Kidney (tissue), 14 donors: Measurements from ENCODE around the gene NFYA. TPM values are rescaled to one million over a fixed set of nuclear protein-coding genes. Genes with fewer than 3 reads are reported as not detected.

Experiments used
- DNase-seq, 5 donors: peaks; one replicate each; pipeline ENCODE4 v3.0.0-alpha.2; 2013 to 2020
- FAIRE-seq: peaks from 2 replicates; lab custom pipeline; 2012; peaks lifted over from hg19 to GRCh38; lab: Jason Lieb, UNC
- H3K27ac ChIP-seq, 2 donors: one replicate each; pipeline ENCODE4 v1.7.0; 2013; ENCODE audit warnings: low read depth in 2 of 2, low read length in 2 of 2, inconsistent platforms in 1 of 2
- H3K27me3 ChIP-seq: one replicate; pipeline ENCODE4 v1.7.1; 2013; ENCODE audit warnings: low read length, inconsistent platforms; ENCODE audit not compliant: control insufficient read depth, insufficient read depth
- H3K36me3 ChIP-seq, 3 donors: one replicate each; pipeline versions ENCODE4 v1.7.0 to v1.7.1; 2013; ENCODE audit warnings: low read length in 3 of 3, control low read depth in 1 of 3, inconsistent platforms in 1 of 3; ENCODE audit not compliant: insufficient read depth in 3 of 3, control insufficient read depth in 2 of 3
- H3K4me1 ChIP-seq, 3 donors: one replicate each; pipeline versions ENCODE4 v1.7.0 to v1.7.1; 2013; ENCODE audit warnings: low read length in 3 of 3, inconsistent platforms in 1 of 3, low read depth in 1 of 3; ENCODE audit not compliant: control insufficient read depth in 2 of 3, insufficient read depth in 2 of 3
- H3K4me3 ChIP-seq, 3 donors: one replicate each; pipeline versions ENCODE4 v1.7.0 to v1.8.1; 2013; ENCODE audit warnings: low read length in 3 of 3, control low read depth in 1 of 3, inconsistent platforms in 1 of 3
- H3K9ac ChIP-seq, 3 donors: one replicate each; pipeline versions ENCODE4 v1.7.0 to v1.7.1; 2013; ENCODE audit warnings: low read length in 3 of 3, control low read depth in 1 of 3, inconsistent platforms in 1 of 3
- H3K9me3 ChIP-seq, 3 donors: one replicate each; pipeline versions ENCODE4 v1.7.0 to v1.7.1; 2013; ENCODE audit warnings: low read length in 3 of 3, control low read depth in 1 of 3, inconsistent platforms in 1 of 3; ENCODE audit not compliant: control insufficient read depth in 2 of 3, insufficient read depth in 1 of 3
- CTCF ChIP-seq: IDR thresholded peaks from 3 replicates; pipeline ENCODE4 v1.5.1; 2012; ENCODE audit warnings: mild to moderate bottlenecking, moderate library complexity, borderline replicate concordance; ENCODE audit not compliant: insufficient read depth; ENCODE audit errors: extremely low read depth
- intact Hi-C: fragments of 100-400 bp; cut with DNase I; formaldehyde crosslinking; loops from one replicate; pipeline ENCODE4 v1.11.1; 2022
- polyA plus RNA-seq: library from polyadenylated mRNA; stranded (reverse); fragments of 350-450 nt; fragmentation: Illumina TruSeq; extraction: RNeasy Lipid Tissue Mini Kit (QIAGEN cat#74804); gene quantifications from one replicate; pipeline ENCODE4 v1.2.3, GENCODE V29; 2014; ENCODE audit warnings: low read depth, low replicate concordance; ENCODE audit not compliant: insufficient read depth
- total RNA-seq: library from RNA; stranded (reverse); fragmentation: NEBNext Ultra II Directional; extraction: Animal tissue kit (Norgen Biotek cat#: 25700); gene quantifications from one replicate; pipeline ENCODE4 v1.2.1, GENCODE V29; 2021
- donor health status: control.
- donor health status: control.
- donor health status: control.
- donor health status: control.
- donor health status: control.
- donor health status: DM: yes; HTN: yes; CAD: no.
- donor health status: Normal renal cell carcinoma (clear cell type).

The NFYA gene
- total and polyA plus RNA-seq, 2 donors from 2014 or later: 6.4 to 22.5 TPM

- TF ChIP-seq CTCF: no peak
- DNase-seq: no peak
- Histone ChIP-seq H3K9ac (no peak overlapping the region), H3K36me3 (no peaks in the 10 kb centered on the region), H3K9me3 (no peaks in the 10 kb centered on the region), H3K27me3 (no peaks in the 10 kb centered on the region), H3K27ac (no peak overlapping the region), H3K4me3 (no peak overlapping the region), H3K4me1 (peaks cover 0 to 23% (median 12%) of the 10 kb centered on the region in 3 donors)
- FAIRE-seq: no peak
- intact Hi-C loops: no loop called here
Observed at GRCh38 chr6:41043151-41043550, 29.6 kb upstream of the NFYA start.

- no peak overlapping the region for H3K27ac ChIP-seq
- no peak overlapping the region for H3K9ac ChIP-seq
- H3K36me3 ChIP-seq: no peaks in the 10 kb centered on the region
- FAIRE-seq: no peak
- H3K4me3 ChIP-seq: no peak overlapping the region
- no peak for TF ChIP-seq CTCF
- no peaks in the 10 kb centered on the region for H3K27me3 ChIP-seq
- no peaks in the 10 kb centered on the region for H3K9me3 ChIP-seq
- peaks cover 0 to 14% (median 8%) of the 10 kb centered on the region in 3 donors for H3K4me1 ChIP-seq
- DNase-seq: no peak
- intact Hi-C loops: no loop called here
Observed at GRCh38 chr6:41045664-41046063, 27.1 kb upstream of the NFYA start.

- no peaks in the 10 kb centered on the region for H3K9me3 ChIP-seq
- no peak for TF ChIP-seq CTCF
- no peaks in the 10 kb centered on the region for H3K27me3 ChIP-seq
- no peak for FAIRE-seq
- no peak for DNase-seq
- H3K36me3 ChIP-seq: no peaks in the 10 kb centered on the region
- peaks cover 0 to 11% (median 8%) of the 10 kb centered on the region in 3 donors for H3K4me1 ChIP-seq
- intact Hi-C loops: no loop called here
- H3K27ac ChIP-seq: no peak overlapping the region
- H3K4me3 ChIP-seq: no peak overlapping the region
- no peak overlapping the region for H3K9ac ChIP-seq
Observed at GRCh38 chr6:41046084-41046483, 26.7 kb upstream of the NFYA start.

- Histone ChIP-seq H3K9ac (no peak overlapping the region), H3K27me3 (no peaks in the 10 kb centered on the region), H3K4me3 (no peak overlapping the region), H3K36me3 (no peaks in the 10 kb centered on the region), H3K4me1 (peaks cover 0 to 11% (median 8%) of the 10 kb centered on the region in 3 donors), H3K9me3 (no peaks in the 10 kb centered on the region), H3K27ac (no peak overlapping the region)
- no peak for DNase-seq
- no peak for TF ChIP-seq CTCF
- intact Hi-C loops: no loop called here
- FAIRE-seq: no peak
Observed at GRCh38 chr6:41047306-41047705, 25.5 kb upstream of the NFYA start.
